Transverse colon (tissue), 4 donors: ENCODE results near the gene FCN3. TPM values are rescaled to one million over a fixed set of nuclear protein-coding genes. Genes with fewer than 3 reads are reported as not detected.

ENCODE experiments used
- DNase-seq: peaks from one replicate; pipeline ENCODE4 v3.0.0-alpha.2; 2019
- H3K27ac ChIP-seq, 4 donors: fragments of 200-600 bp; sonication (generic); 2 replicates each; pipeline ENCODE4 v1.5.1; 2016 to 2018; ENCODE audit warnings: inconsistent platforms in 4 of 4
- H3K27me3 ChIP-seq: fragments of 200-600 bp; sonication (generic); 2 replicates; pipeline ENCODE4 v1.5.1; 2017; ENCODE audit warnings: inconsistent platforms
- H3K36me3 ChIP-seq, 4 donors: fragments of 200-600 bp; sonication (generic); 2 replicates each; pipeline ENCODE4 v1.5.1; 2017 to 2019; ENCODE audit warnings: inconsistent platforms in 4 of 4
- H3K4me1 ChIP-seq, 4 donors: fragments of 200-600 bp; sonication (generic); 2 replicates each; pipeline ENCODE4 v1.5.1; 2017 to 2020; ENCODE audit warnings: inconsistent platforms in 4 of 4
- H3K4me3 ChIP-seq, 4 donors: fragments of 200-600 bp; sonication (generic); 1 replicate in 1 of 4; 2 replicates in 3 of 4; pipeline versions ENCODE4 v1.5.1 to v1.6.1; 2017 to 2019; ENCODE audit warnings: inconsistent platforms in 4 of 4
- H3K9me3 ChIP-seq, 2 donors: fragments of 200-600 bp; sonication (generic); 2 replicates each; pipeline ENCODE4 v1.5.1; 2017 to 2019; ENCODE audit warnings: inconsistent platforms in 2 of 2
- CTCF ChIP-seq, 5 experiments: fragments of 200-600 bp in 3 of 5; fragments of 450-650 bp in 2 of 5; sonication (generic) in 3 of 5; IDR thresholded peaks; 1 replicate in 2 of 5; 2 replicates in 3 of 5; pipeline ENCODE4 v1.5.1; 2016 to 2017; ENCODE audit warnings: antibody characterized with exemption in 5 of 5, inconsistent platforms in 3 of 5, mild to moderate bottlenecking in 2 of 5, moderate library complexity in 1 of 5
- EP300 ChIP-seq: sonication (generic); formaldehyde crosslinking; IDR thresholded peaks from one replicate; pipeline ENCODE4 v1.6.1; 2017; ENCODE audit warnings: antibody characterized with exemption, low read depth
- POLR2A ChIP-seq: fragments of 450-650 bp; IDR thresholded peaks from one replicate; pipeline ENCODE4 v1.6.1; 2016; ENCODE audit warnings: antibody characterized with exemption, mild to moderate bottlenecking, moderate library complexity
- POLR2AphosphoS5 ChIP-seq, 3 donors: sonication (generic); formaldehyde crosslinking; IDR thresholded peaks; one replicate each; pipeline ENCODE4 v1.6.1; 2016; ENCODE audit warnings: antibody characterized with exemption in 3 of 3
- WGBS, 2 donors: methylation state at CpG; one replicate each; pipeline ENCODE4 v1.1.5; 2018; ENCODE audit warnings: low coverage in 1 of 2; 5-methylcytosine and 5-hydroxymethylcytosine counted together
- in situ Hi-C, 4 donors: fragments of 200-750 bp; cut with MboI; loops; one replicate each; pipeline versions ENCODE4 v1.15.0 to v1.15.1; 2017; ENCODE audit warnings: low sequenced_read_pairs in 3 of 4, low pct_ligation_motif_present in 1 of 4, low pct_unique_long_range_greater_than_20kb in 1 of 4
- intact Hi-C: fragments of 100-400 bp; cut with DNase I; formaldehyde crosslinking; loops from one replicate; pipeline ENCODE4 v1.15.1; 2023; ENCODE audit warnings: low total_unique reads
- total RNA-seq, 4 donors: library from RNA; depleted of rRNA; stranded (reverse); fragments of >200 nt; gene quantifications; one replicate each; pipeline ENCODE4 v1.1.0, GENCODE V29; 2016

Gene FCN3
- total RNA-seq, 4 donors from 2014 or later, result 1.2 to 1.9 TPM; not detected in 2

GRCh38 chr1:27339213-27339612 is 35.4 kb downstream of the FCN3 start:
- no peak for DNase-seq
- intact Hi-C loops (no loop called here), in situ Hi-C loops (no loop called here)
- no peaks in the 10 kb centered on the region for H3K9me3 ChIP-seq
- no peak overlapping the region for H3K4me3 ChIP-seq
- no peak for TF ChIP-seq POLR2A
- TF ChIP-seq EP300, result no peak
- TF ChIP-seq CTCF (IDR thresholded peaks at IDR 0.05), result no peak
- no peak for TF ChIP-seq POLR2AphosphoS5 (IDR thresholded peaks at IDR 0.05)
- peaks cover 0 to 15% (median 9%) of the 10 kb centered on the region in 4 donors for H3K4me1 ChIP-seq
- no peaks in the 10 kb centered on the region for H3K27me3 ChIP-seq
- H3K36me3 ChIP-seq, result peaks cover 0 to 4% (median under 1%) of the 10 kb centered on the region in 4 donors
- H3K27ac ChIP-seq, result no peak overlapping the region
- 73 to 78% methylated on average over 3 to 5 of the region's 5 CpGs for WGBS, 2 donors

GRCh38 chr1:27338751-27339150 is 35.9 kb downstream of the FCN3 start:
- H3K27ac ChIP-seq, result no peak overlapping the region
- 90 to 100% methylated on average over 1 to 6 of the region's 6 CpGs for WGBS, 2 donors
- TF ChIP-seq POLR2AphosphoS5 (IDR thresholded peaks at IDR 0.05) (no peak), POLR2A (no peak), EP300 (no peak), CTCF (IDR thresholded peaks at IDR 0.05) (no peak)
- DNase-seq, result no peak
- H3K27me3 ChIP-seq, result no peaks in the 10 kb centered on the region
- in situ Hi-C loops, result no loop called here
- no peaks in the 10 kb centered on the region for H3K9me3 ChIP-seq
- H3K36me3 ChIP-seq, result peaks cover 0 to 4% (median 2%) of the 10 kb centered on the region in 4 donors
- H3K4me3 ChIP-seq, result no peak overlapping the region
- H3K4me1 ChIP-seq, result peaks cover 0 to 15% (median 9%) of the 10 kb centered on the region in 4 donors
- intact Hi-C loops, result no loop called here

GRCh38 chr1:27336756-27337155 is 37.9 kb downstream of the FCN3 start:
- no peak overlapping the region for H3K27ac ChIP-seq
- no peak for DNase-seq
- in situ Hi-C loops, result no loop called here
- WGBS, 2 donors, result 90% methylated on average over 5 of the region's 5 CpGs; no CpG with 5 or more reads in 1 of the 2 donors
- no peaks in the 10 kb centered on the region for H3K9me3 ChIP-seq
- H3K36me3 ChIP-seq, result peaks cover 0 to 4% (median 2%) of the 10 kb centered on the region in 4 donors
- no peak overlapping the region for H3K4me3 ChIP-seq
- no peaks in the 10 kb centered on the region for H3K27me3 ChIP-seq
- no peak for TF ChIP-seq POLR2A
- no peak for TF ChIP-seq EP300
- TF ChIP-seq POLR2AphosphoS5 (IDR thresholded peaks at IDR 0.05), result no peak
- TF ChIP-seq CTCF (IDR thresholded peaks at IDR 0.05), result no peak
- intact Hi-C loops, result no loop called here
- H3K4me1 ChIP-seq, result peaks cover 0 to 10% (median 3%) of the 10 kb centered on the region in 4 donors

- no peak overlapping the region for H3K4me3 ChIP-seq
- intact Hi-C loops, result no loop called here
- no peak for DNase-seq
- 89% methylated on average over 17 of the region's 17 CpGs; no CpG with 5 or more reads in 1 of the 2 donors for WGBS, 2 donors
- no peak for TF ChIP-seq POLR2AphosphoS5 (IDR thresholded peaks at IDR 0.05)
- TF ChIP-seq EP300, result no peak
- no peak for TF ChIP-seq POLR2A
- TF ChIP-seq CTCF (IDR thresholded peaks at IDR 0.05), result no peak
- H3K27me3 ChIP-seq, result no peaks in the 10 kb centered on the region
- H3K27ac ChIP-seq, result no peak overlapping the region
- H3K36me3 ChIP-seq, result peaks cover 0 to 4% (median 2%) of the 10 kb centered on the region in 4 donors
- no peaks in the 10 kb centered on the region for H3K9me3 ChIP-seq
- H3K4me1 ChIP-seq, result peaks cover 0 to 1% (median 0%) of the 10 kb centered on the region in 4 donors
- in situ Hi-C loops, result no loop called here
Measured at GRCh38 chr1:27335506-27336422, 38.9 kb downstream of the FCN3 start.
